Panc1 (cell line): ENCODE results near the gene TGFBR1.

Source experiments
- CTCF ChIP-seq: fragments of 450-650 bp; IDR thresholded peaks from 2 replicates; pipeline ENCODE4 v1.5.1; 2017; ENCODE audit warnings: mild to moderate bottlenecking
- POLR2AphosphoS5 ChIP-seq: IDR thresholded peaks from 2 replicates; pipeline ENCODE4 v1.6.1; 2012; ENCODE audit warnings: mild to moderate bottlenecking, low read depth, low read length, moderate library complexity
- SIN3A ChIP-seq: IDR thresholded peaks from 2 replicates; pipeline ENCODE4 v1.6.1; 2012; ENCODE audit warnings: low read depth, mild to moderate bottlenecking, low read length, moderate library complexity, borderline replicate concordance; ENCODE audit not compliant: insufficient read depth
- TF ChIP-seq, protein P1 (sequence below), 2 experiments: IDR thresholded peaks; 2 replicates each; pipeline ENCODE4 v1.6.1; 2011 to 2012; ENCODE audit warnings: low read depth in 2 of 2, control low read depth in 1 of 2, low read length in 1 of 2, mild to moderate bottlenecking in 1 of 2, moderate library complexity in 1 of 2; ENCODE audit not compliant: insufficient read depth in 1 of 2

- TF ChIP-seq CTCF (no peak), POLR2AphosphoS5 (no peak), SIN3A (no peak)
- TF ChIP-seq, protein P1, sequence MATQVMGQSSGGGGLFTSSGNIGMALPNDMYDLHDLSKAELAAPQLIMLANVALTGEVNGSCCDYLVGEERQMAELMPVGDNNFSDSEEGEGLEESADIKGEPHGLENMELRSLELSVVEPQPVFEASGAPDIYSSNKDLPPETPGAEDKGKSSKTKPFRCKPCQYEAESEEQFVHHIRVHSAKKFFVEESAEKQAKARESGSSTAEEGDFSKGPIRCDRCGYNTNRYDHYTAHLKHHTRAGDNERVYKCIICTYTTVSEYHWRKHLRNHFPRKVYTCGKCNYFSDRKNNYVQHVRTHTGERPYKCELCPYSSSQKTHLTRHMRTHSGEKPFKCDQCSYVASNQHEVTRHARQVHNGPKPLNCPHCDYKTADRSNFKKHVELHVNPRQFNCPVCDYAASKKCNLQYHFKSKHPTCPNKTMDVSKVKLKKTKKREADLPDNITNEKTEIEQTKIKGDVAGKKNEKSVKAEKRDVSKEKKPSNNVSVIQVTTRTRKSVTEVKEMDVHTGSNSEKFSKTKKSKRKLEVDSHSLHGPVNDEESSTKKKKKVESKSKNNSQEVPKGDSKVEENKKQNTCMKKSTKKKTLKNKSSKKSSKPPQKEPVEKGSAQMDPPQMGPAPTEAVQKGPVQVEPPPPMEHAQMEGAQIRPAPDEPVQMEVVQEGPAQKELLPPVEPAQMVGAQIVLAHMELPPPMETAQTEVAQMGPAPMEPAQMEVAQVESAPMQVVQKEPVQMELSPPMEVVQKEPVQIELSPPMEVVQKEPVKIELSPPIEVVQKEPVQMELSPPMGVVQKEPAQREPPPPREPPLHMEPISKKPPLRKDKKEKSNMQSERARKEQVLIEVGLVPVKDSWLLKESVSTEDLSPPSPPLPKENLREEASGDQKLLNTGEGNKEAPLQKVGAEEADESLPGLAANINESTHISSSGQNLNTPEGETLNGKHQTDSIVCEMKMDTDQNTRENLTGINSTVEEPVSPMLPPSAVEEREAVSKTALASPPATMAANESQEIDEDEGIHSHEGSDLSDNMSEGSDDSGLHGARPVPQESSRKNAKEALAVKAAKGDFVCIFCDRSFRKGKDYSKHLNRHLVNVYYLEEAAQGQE (IDR thresholded peaks at IDR 0.05; ENCODE audit: insufficient read depth in 1 of 2, low read depth in 2 of 2, low read length in 1 of 2): no peak
These were observed 34.2 kb upstream of the TGFBR1 start for GRCh38 chr9:99070681-99071080.
